ENCODE measurements around the gene ZBP1. TPM values are rescaled to one million over a fixed set of nuclear protein-coding genes. Genes with fewer than 3 reads are reported as not detected.

The ZBP1 gene
- polyA plus RNA-seq, 1 of the 3 experiments (the other 2 are of a cell fraction) = not detected

DNA sequence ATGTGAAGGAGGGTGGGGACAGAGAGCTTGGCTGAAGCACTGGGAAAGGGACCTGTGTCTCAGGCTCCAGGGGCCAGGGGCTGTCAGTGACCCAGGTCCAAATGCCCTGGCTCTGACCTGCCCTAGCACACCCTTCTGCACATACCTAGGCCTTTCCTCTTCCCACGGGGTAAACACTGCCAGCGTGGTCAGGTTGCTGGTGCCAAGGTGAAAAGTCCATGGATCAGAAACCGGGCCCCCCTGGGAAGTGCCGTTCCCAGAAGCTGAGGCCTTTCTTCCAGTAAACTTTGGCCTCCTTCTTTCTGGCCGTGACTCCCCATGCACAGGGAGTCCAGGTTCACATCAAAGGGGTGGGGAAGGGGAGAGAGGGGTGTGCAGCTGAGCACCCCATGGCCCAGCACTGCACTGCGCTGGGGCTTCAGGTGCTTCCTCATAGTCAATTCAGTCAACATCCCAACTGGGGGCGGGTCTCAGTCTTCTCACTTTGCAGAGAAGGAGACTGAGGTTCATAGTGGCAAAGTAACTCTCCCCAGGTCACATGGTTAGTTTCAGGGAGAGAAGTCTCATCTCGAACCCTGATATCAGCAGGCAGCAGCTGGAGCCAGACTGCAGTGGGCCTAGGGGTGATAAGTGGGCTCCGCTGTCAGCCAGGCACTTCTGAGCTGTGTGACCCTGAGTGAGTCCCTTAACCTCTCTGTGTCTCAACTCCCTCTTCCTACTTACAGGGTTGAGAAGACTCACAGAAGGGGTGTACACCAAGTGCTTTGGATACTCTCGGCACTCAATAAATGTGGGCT lies 42.3 kb downstream of the ZBP1 start:
- no peak overlapping the region for H2AFZ ChIP-seq (ENCODE audit: low read depth)
- no peaks in the 10 kb centered on the region for H3K36me3 ChIP-seq (replicated peaks in 1 of 2; ENCODE audit: control insufficient read depth in 1 of 2, insufficient read depth in 2 of 2, low read length in 1 of 2)
- H3F3A ChIP-seq (replicated peaks; ENCODE audit: insufficient read depth) = no peaks in the 10 kb centered on the region
- no peaks in the 10 kb centered on the region; a peak in 1 of 4 replicates for H3K4me1 ChIP-seq (ENCODE audit: control insufficient read depth in 1 of 2, insufficient read depth in 2 of 2, low read depth in 1 of 2, low read length in 1 of 2)
- H3K27me3 ChIP-seq (ENCODE audit: insufficient read depth) = peaks cover 9% of the 10 kb centered on the region; the same call in 1 of the 2 replicates
- H3K4me3 ChIP-seq (ENCODE audit: low read depth in 2 of 2, low read length in 1 of 2) = no peak overlapping the region
- CTCF ChIA-PET = interaction anchor here (0.8 to 21.1 kb wide), 4 partner anchors 19 to 632 kb away, joined by 3 to 403 read pairs (median 4); no protein-coding TSS in a partner anchor
- no peaks in the 10 kb centered on the region for H4K20me1 ChIP-seq (ENCODE audit: insufficient read depth)
- POLR2A ChIA-PET = no interaction called here
- TF ChIP-seq FOXJ3 (CRISPR knock-in tag; IDR thresholded peaks at IDR 0.05) (no peak), MXI1 (IDR thresholded peaks at IDR 0.05; ENCODE audit: low read depth, low read length) (no peak), JUND (IDR thresholded peaks at IDR 0.05) (no peak), RAD21 (IDR thresholded peaks at IDR 0.05; ENCODE audit: low read length) (no peak), TCF12 (IDR thresholded peaks at IDR 0.05) (no peak), NFIC (IDR thresholded peaks at IDR 0.05; ENCODE audit: borderline replicate concordance) (no peak), RFX5 (IDR thresholded peaks at IDR 0.05; ENCODE audit: low read length) (no peak), GATA2 (CRISPR knock-in tag; IDR thresholded peaks at IDR 0.05) (no peak), TEAD4 (IDR thresholded peaks at IDR 0.05; ENCODE audit: borderline replicate concordance, insufficient read depth) (no peak), RXRA (IDR thresholded peaks at IDR 0.05; ENCODE audit: borderline replicate concordance, low read depth) (no peak)
- TF ChIP-seq, protein P1, sequence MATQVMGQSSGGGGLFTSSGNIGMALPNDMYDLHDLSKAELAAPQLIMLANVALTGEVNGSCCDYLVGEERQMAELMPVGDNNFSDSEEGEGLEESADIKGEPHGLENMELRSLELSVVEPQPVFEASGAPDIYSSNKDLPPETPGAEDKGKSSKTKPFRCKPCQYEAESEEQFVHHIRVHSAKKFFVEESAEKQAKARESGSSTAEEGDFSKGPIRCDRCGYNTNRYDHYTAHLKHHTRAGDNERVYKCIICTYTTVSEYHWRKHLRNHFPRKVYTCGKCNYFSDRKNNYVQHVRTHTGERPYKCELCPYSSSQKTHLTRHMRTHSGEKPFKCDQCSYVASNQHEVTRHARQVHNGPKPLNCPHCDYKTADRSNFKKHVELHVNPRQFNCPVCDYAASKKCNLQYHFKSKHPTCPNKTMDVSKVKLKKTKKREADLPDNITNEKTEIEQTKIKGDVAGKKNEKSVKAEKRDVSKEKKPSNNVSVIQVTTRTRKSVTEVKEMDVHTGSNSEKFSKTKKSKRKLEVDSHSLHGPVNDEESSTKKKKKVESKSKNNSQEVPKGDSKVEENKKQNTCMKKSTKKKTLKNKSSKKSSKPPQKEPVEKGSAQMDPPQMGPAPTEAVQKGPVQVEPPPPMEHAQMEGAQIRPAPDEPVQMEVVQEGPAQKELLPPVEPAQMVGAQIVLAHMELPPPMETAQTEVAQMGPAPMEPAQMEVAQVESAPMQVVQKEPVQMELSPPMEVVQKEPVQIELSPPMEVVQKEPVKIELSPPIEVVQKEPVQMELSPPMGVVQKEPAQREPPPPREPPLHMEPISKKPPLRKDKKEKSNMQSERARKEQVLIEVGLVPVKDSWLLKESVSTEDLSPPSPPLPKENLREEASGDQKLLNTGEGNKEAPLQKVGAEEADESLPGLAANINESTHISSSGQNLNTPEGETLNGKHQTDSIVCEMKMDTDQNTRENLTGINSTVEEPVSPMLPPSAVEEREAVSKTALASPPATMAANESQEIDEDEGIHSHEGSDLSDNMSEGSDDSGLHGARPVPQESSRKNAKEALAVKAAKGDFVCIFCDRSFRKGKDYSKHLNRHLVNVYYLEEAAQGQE (IDR thresholded peaks at IDR 0.05; ENCODE audit: low read depth, low read length) = no peak
- TF ChIP-seq, protein P2, sequence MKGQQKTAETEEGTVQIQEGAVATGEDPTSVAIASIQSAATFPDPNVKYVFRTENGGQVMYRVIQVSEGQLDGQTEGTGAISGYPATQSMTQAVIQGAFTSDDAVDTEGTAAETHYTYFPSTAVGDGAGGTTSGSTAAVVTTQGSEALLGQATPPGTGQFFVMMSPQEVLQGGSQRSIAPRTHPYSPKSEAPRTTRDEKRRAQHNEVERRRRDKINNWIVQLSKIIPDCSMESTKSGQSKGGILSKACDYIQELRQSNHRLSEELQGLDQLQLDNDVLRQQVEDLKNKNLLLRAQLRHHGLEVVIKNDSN (IDR thresholded peaks at IDR 0.05; ENCODE audit: borderline replicate concordance, low read depth) = no peak
- TF ChIP-seq, protein P3, sequence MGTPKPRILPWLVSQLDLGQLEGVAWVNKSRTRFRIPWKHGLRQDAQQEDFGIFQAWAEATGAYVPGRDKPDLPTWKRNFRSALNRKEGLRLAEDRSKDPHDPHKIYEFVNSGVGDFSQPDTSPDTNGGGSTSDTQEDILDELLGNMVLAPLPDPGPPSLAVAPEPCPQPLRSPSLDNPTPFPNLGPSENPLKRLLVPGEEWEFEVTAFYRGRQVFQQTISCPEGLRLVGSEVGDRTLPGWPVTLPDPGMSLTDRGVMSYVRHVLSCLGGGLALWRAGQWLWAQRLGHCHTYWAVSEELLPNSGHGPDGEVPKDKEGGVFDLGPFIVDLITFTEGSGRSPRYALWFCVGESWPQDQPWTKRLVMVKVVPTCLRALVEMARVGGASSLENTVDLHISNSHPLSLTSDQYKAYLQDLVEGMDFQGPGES (IDR thresholded peaks at IDR 0.05; ENCODE audit: low read depth, low read length) = no peak
- no peaks in the 10 kb centered on the region for H3K79me2 ChIP-seq (ENCODE audit: insufficient read depth)
- no peak for DNase-seq
- WGBS (ENCODE audit: low lambda C conversion rate) = 42% methylated on average over 7 of the region's 10 CpGs
- H3K4me2 ChIP-seq = no peak overlapping the region
- H3K9ac ChIP-seq = no peak overlapping the region
- H3K27ac ChIP-seq (ENCODE audit: low read depth in 2 of 2, low read length in 1 of 2) = no peak overlapping the region
- no peaks in the 10 kb centered on the region for H3K9me3 ChIP-seq
- no peaks in the 10 kb centered on the region for H3K9me2 ChIP-seq
